ENCODE data around the gene RBCK1. TPM values are rescaled to one million over a fixed set of nuclear protein-coding genes. Genes with fewer than 3 reads are reported as not detected.

RBCK1 gene
- total and polyA plus RNA-seq, 12 donors = 55.2 to 339 (median 128) TPM

DNA sequence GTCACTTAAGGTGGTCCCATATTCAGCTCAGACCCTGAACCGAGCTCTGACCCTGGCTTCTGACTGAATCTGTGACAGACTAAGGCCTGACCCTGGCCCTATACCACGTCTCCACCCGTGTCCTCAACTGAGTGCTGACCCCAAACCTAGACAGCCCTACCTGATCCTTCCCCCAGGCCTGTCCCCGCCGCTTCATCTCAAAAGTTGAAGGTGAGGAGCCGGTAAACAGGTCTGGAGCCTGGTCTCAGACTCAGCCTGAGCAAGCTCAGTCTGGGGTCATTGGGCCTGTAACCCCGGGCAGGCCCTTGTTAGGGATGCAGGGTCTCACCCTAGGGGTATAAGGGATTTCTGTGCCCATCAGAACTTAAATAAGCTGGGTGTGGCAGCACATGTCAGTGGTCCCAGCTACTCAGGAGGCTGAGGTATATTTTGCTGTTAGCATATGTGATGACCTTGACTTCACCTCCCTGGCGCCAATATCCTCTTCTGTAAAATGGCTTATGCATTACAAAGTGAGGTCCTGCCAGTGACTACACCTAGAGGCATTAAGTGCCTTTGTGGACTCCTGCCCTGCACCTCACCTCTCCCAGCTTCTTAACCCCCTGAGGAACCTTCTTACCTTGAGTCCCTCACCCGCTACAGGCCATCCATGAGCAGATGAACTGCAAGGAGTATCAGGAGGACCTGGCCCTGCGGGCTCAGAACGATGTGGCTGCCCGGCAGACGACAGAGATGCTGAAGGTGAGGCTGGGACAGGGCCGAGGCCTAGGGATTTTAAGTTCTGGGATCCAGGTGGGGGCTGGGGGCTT is 20.0 kb downstream of the RBCK1 start:
- peaks cover 0 to 65% of the 10 kb centered on the region in 2 donors for H3K36me3 ChIP-seq (replicated peaks in 1 of 2)
- no peak overlapping the region for H3K4me3 ChIP-seq
- 95 to 97% (median 96%) methylated on average over 12 to 14 of the region's 14 CpGs for WGBS, 4 donors
- no peaks in the 10 kb centered on the region for H3K27me3 ChIP-seq
- DNase-seq = no peak
- intact Hi-C loops (cut with DNase I) = no loop called here
- peaks cover 0 to 16% of the 10 kb centered on the region in 2 donors for H3K4me1 ChIP-seq (replicated peaks in 1 of 2)
- H3K27ac ChIP-seq = no peak overlapping the region
- TF ChIP-seq, protein P1, sequence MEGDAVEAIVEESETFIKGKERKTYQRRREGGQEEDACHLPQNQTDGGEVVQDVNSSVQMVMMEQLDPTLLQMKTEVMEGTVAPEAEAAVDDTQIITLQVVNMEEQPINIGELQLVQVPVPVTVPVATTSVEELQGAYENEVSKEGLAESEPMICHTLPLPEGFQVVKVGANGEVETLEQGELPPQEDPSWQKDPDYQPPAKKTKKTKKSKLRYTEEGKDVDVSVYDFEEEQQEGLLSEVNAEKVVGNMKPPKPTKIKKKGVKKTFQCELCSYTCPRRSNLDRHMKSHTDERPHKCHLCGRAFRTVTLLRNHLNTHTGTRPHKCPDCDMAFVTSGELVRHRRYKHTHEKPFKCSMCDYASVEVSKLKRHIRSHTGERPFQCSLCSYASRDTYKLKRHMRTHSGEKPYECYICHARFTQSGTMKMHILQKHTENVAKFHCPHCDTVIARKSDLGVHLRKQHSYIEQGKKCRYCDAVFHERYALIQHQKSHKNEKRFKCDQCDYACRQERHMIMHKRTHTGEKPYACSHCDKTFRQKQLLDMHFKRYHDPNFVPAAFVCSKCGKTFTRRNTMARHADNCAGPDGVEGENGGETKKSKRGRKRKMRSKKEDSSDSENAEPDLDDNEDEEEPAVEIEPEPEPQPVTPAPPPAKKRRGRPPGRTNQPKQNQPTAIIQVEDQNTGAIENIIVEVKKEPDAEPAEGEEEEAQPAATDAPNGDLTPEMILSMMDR (IDR thresholded peaks at IDR 0.05) = no peak
- no peak for TF ChIP-seq POLR2A (IDR thresholded peaks at IDR 0.05)
- no peaks in the 10 kb centered on the region for H3K9me3 ChIP-seq (replicated peaks in 1 of 3)

DNA sequence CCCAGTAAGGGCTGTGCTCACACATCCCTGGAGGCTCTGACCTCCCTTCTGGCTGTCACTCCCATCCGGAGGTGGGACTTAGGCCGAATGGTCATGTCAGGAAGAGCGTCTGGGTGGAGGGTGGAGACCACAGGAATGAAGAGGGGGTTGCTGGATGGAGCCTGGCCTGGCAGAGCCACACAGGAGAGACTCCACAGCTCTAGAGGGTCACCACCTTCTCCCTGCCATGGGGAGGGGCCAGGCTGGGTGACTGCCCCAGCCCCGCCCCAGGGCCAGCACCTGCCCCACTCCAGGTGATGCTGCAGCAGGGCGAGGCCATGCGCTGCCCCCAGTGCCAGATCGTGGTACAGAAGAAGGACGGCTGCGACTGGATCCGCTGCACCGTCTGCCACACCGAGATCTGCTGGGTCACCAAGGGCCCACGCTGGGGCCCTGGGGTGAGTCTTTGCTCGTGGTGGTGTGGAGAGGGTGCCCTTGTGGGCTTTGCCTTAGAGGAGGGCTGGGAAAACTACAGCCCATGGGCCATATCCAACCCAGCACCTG is 20.6 kb downstream of the RBCK1 start:
- DNase-seq = no peak
- 88 to 91% (median 89%) methylated on average over 5 to 14 of the region's 14 CpGs for WGBS, 4 donors
- intact Hi-C loops (cut with DNase I) = no loop called here
- Histone ChIP-seq H3K27me3 (no peaks in the 10 kb centered on the region), H3K36me3 (replicated peaks in 1 of 2) (peaks cover 0 to 58% of the 10 kb centered on the region in 2 donors), H3K9me3 (replicated peaks in 1 of 3) (no peaks in the 10 kb centered on the region), H3K27ac (no peak overlapping the region), H3K4me1 (replicated peaks in 1 of 2) (peaks cover 0 to 16% of the 10 kb centered on the region in 2 donors), H3K4me3 (no peak overlapping the region)
- no peak for TF ChIP-seq POLR2A (IDR thresholded peaks at IDR 0.05)
- TF ChIP-seq, protein P1 (IDR thresholded peaks at IDR 0.05) = no peak

DNA sequence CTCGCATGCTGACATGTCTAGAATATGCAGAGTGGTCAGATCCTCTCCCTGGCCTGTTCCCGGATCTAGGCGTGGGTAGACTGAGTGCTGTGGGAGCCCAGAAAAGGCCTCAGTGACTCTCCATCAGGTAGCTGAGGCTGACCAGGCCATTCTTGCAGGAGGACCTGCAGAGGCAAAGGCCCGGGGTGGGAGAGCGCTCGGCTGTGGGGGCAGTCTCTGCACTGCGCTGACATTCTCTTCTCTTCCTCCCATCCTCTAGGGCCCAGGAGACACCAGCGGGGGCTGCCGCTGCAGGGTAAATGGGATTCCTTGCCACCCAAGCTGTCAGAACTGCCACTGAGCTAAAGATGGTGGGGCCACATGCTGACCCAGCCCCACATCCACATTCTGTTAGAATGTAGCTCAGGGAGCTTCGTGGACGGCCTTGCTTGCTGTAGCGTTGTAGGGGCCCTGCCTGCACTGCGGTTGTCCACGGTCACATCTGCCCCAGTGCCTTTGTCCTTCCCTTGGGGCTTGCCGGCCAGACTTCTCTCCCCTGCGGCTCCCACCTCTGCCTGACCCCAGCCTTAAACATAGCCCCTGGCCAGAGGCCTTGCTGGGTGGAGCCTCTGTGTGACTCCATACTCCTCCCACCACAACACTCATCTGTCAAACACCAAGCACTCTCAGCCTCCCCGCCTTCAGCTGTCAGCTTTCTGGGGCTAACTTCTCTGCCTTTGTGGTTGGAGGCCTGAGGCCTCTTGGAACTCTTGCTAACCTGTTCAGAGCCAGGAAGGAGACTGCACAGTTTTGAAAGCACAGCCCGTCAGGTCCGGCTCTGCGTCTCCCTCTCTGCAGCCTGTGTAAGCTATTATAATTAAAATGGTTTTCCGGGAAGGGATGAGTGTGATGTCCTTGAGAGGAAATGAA is 22.2 kb downstream of the RBCK1 start:
- H3K4me3 ChIP-seq = no peak overlapping the region
- no peaks in the 10 kb centered on the region for H3K27me3 ChIP-seq
- H3K9me3 ChIP-seq (replicated peaks in 1 of 3) = no peaks in the 10 kb centered on the region
- TF ChIP-seq, protein P1 (IDR thresholded peaks at IDR 0.05) = no peak
- no peak for TF ChIP-seq POLR2A (IDR thresholded peaks at IDR 0.05)
- H3K27ac ChIP-seq = peak overlapping the region in 4 of 5 donors; percentile 29 to 82 (median 52)
- peak in 4 of 7 donors; percentile 36 to 61 (median 54) for DNase-seq
- H3K4me1 ChIP-seq (replicated peaks in 1 of 2) = peaks cover 0 to 28% of the 10 kb centered on the region in 2 donors
- intact Hi-C loops (cut with DNase I) = loop anchor here in 1 of 2 donors (5.0 kb wide), 1 partner anchor 68 kb away; no protein-coding TSS in a partner anchor
- peaks cover 0 to 59% of the 10 kb centered on the region in 2 donors for H3K36me3 ChIP-seq (replicated peaks in 1 of 2)
- WGBS, 4 donors = 69 to 74% (median 72%) methylated on average over 16 to 21 of the region's 21 CpGs

All from adrenal gland (tissue), 12 donors.